Measurements from ENCODE around the gene B2M. TPM values are rescaled to one million over a fixed set of nuclear protein-coding genes. Genes with fewer than 3 reads are reported as not detected.

The B2M gene
- 605 and 755 TPM in 2 replicates for total RNA-seq (2022)
- Bru-seq, nascent RNA, result percentile 98 among the genes with signal in this experiment
- BruChase-seq, experiment 1, labeled RNA remaining after a 6-hour chase, result percentile 99 among the genes with signal in this experiment
- BruChase-seq, experiment 2, labeled RNA remaining after a 2-hour chase, result percentile 97 among the genes with signal in this experiment
- long read RNA-seq, transcript B2M-204 (4 exons, 1,705 nt), result major isoform, 1,439 of 1,490 reads
- long read RNA-seq, transcript B2M-213 (1 exons, 2,329 nt), result minor isoform, 14 of 1,490 reads
- long read RNA-seq, transcript B2M-208 (3 exons, 1,081 nt), result minor isoform, 13 of 1,490 reads
- long read RNA-seq, partial matches to known transcripts, result 11 of 1,490 reads
- long read RNA-seq, other reads (novel, unspliced or antisense), result 8 of 1,490 reads

GRCh38 chr15:44711096-44711742 lies at the start of gene B2M, which contains the start of gene PATL2:
TSS of gene B2M (plus strand) at chr15:44711517. CDS start at chr15:44711547, 30 bp downstream.
TSS of gene PATL2 (minus strand) at chr15:44711323. CDS start at chr15:44676490, 34,833 bp downstream.
- Mint-ChIP-seq H3K27ac (ENCODE audit: low read depth, unreplicated experiment) (peak within 1 kb of the TSS; percentile 96), H3K9me3 (ENCODE audit: unreplicated experiment) (no peaks in the 10 kb centered on the region), H3K4me3 (ENCODE audit: unreplicated experiment) (peak within 1 kb of the TSS; percentile 92), H3K36me3 (ENCODE audit: insufficient read depth, unreplicated experiment) (peaks cover 35% of the 10 kb centered on the region), H3K4me1 (ENCODE audit: insufficient read depth, unreplicated experiment) (peaks cover 23% of the 10 kb centered on the region), H3K27me3 (ENCODE audit: insufficient read depth, unreplicated experiment) (no peaks in the 10 kb centered on the region)
- TF ChIP-seq CTCF (IDR thresholded peaks at IDR 0.05; ENCODE audit: unreplicated experiment), result no peak
- no TSS peak for BruUV-seq (replicated peaks)
- DNase-seq (ENCODE audit: unreplicated experiment), result peak; percentile 98
- CTCF ChIA-PET, result interaction anchor here (0.6 to 2.7 kb wide), 11 partner anchors 9 to 111 kb away, joined by 3 to 25 read pairs (median 4); partner anchors contain the start of genes SPG11 and TRIM69
- POLR2A ChIA-PET, result interaction anchor here (0.6 to 7.2 kb wide), 26 partner anchors 11 to 920 kb away, joined by 3 to 340 read pairs (median 4); partner anchors contain the start of genes CTDSPL2, EIF3J, SPG11 and TRIM69
- intact Hi-C loops (cut with micrococcal nuclease), result loop anchor here (1.0 kb wide), 1 partner anchor 48 kb away; the partner anchor contains the start of gene SPG11

- Mint-ChIP-seq H3K4me1 (ENCODE audit: insufficient read depth, unreplicated experiment) (peaks cover 12% of the 10 kb centered on the region), H3K36me3 (ENCODE audit: insufficient read depth, unreplicated experiment) (peaks cover 39% of the 10 kb centered on the region), H3K4me3 (ENCODE audit: unreplicated experiment) (peak overlapping the region; percentile 97), H3K27me3 (ENCODE audit: insufficient read depth, unreplicated experiment) (no peaks in the 10 kb centered on the region), H3K9me3 (ENCODE audit: unreplicated experiment) (no peaks in the 10 kb centered on the region), H3K27ac (ENCODE audit: low read depth, unreplicated experiment) (no peak overlapping the region)
- no TSS peak for BruUV-seq (replicated peaks)
- DNase-seq (ENCODE audit: unreplicated experiment), result no peak
- TF ChIP-seq CTCF (IDR thresholded peaks at IDR 0.05; ENCODE audit: unreplicated experiment), result no peak
- intact Hi-C loops (cut with micrococcal nuclease), result loop anchor here (5.0 kb wide), 1 partner anchor 79 kb away; no protein-coding TSS in a partner anchor
- ChIA-PET CTCF (interaction anchor here (0.6 to 2.9 kb wide), 2 partner anchors 49 to 75 kb away, joined by 3 to 83 read pairs; partner anchors contain the start of gene TRIM69), POLR2A (interaction anchor here (0.7 to 7.8 kb wide), 5 partner anchors 28 to 540 kb away, joined by 4 to 148 read pairs (median 21); partner anchors contain the start of genes B2M, PATL2 and TRIM69)
Observed at GRCh38 chr15:44661576-44661975, 49.7 kb upstream of the B2M start.

- H3K36me3 Mint-ChIP-seq (ENCODE audit: insufficient read depth, unreplicated experiment), result peaks cover 27% of the 10 kb centered on the region
- peak overlapping the region; percentile 33 for H3K27ac Mint-ChIP-seq (ENCODE audit: low read depth, unreplicated experiment)
- POLR2A ChIA-PET, result interaction anchor here (0.6 to 7.8 kb wide), 27 partner anchors 7 to 495 kb away, joined by 3 to 148 read pairs (median 4); partner anchors contain the start of genes B2M, EIF3J, PATL2 and TRIM69
- no peak for TF ChIP-seq CTCF (IDR thresholded peaks at IDR 0.05; ENCODE audit: unreplicated experiment)
- peak overlapping the region; percentile 97 for H3K4me3 Mint-ChIP-seq (ENCODE audit: unreplicated experiment)
- CTCF ChIA-PET, result interaction anchor here (0.6 to 3.6 kb wide), 22 partner anchors 10 to 245 kb away, joined by 3 to 83 read pairs (median 6); partner anchors contain the start of genes B2M, PATL2 and TRIM69
- H3K27me3 Mint-ChIP-seq (ENCODE audit: insufficient read depth, unreplicated experiment), result no peaks in the 10 kb centered on the region
- H3K9me3 Mint-ChIP-seq (ENCODE audit: unreplicated experiment), result no peaks in the 10 kb centered on the region
- intact Hi-C loops (cut with micrococcal nuclease), result loop anchor here (1.0 to 5.0 kb wide), 3 partner anchors 49 to 80 kb away; partner anchors contain the start of genes B2M and PATL2
- peak; percentile 73 for DNase-seq (ENCODE audit: unreplicated experiment)
- H3K4me1 Mint-ChIP-seq (ENCODE audit: insufficient read depth, unreplicated experiment), result peaks cover 12% of the 10 kb centered on the region
- BruUV-seq (replicated peaks), result TSS peak; percentile 61
Observed at GRCh38 chr15:44662478-44663409, 48.6 kb upstream of the B2M start.

Data from MCF 10A (cell line).